ENCODE measurements around the gene GPR158.

Gene GPR158

GRCh38 chr10:25467881-25468280 is 293.1 kb downstream of the GPR158 start:
- no peaks in the 10 kb centered on the region for H3K4me1 ChIP-seq
- no peaks in the 10 kb centered on the region for H3K27me3 ChIP-seq
- H3K9me3 ChIP-seq, result no peaks in the 10 kb centered on the region
- TF ChIP-seq CTCF (IDR thresholded peaks at IDR 0.05; ENCODE audit: low read depth, low read length), result no peak
- H3K4me3 ChIP-seq (ENCODE audit: low read depth, low read length), result no peak overlapping the region
- DNase-seq, result no peak
- no peaks in the 10 kb centered on the region for H3K36me3 ChIP-seq

- Histone ChIP-seq H3K4me3 (ENCODE audit: low read depth, low read length) (no peak overlapping the region), H3K4me1 (no peaks in the 10 kb centered on the region)
- DNase-seq, result no peak
Observed at GRCh38 chr10:25481467-25481866, 306.7 kb downstream of the GPR158 start.

GRCh38 chr10:25483999-25484398 is 309.2 kb downstream of the GPR158 start:
- no peak for DNase-seq
- Histone ChIP-seq H3K27me3 (no peaks in the 10 kb centered on the region), H3K4me1 (no peaks in the 10 kb centered on the region), H3K9me3 (no peaks in the 10 kb centered on the region; the same call in 1 of the 2 replicates), H3K36me3 (no peaks in the 10 kb centered on the region), H3K4me3 (ENCODE audit: low read depth, low read length) (no peak overlapping the region)
- no peak for TF ChIP-seq CTCF (IDR thresholded peaks at IDR 0.05; ENCODE audit: low read depth, low read length)

More at GRCh38 chr10:25481467-25481866, 306.7 kb downstream of the GPR158 start:
- Histone ChIP-seq H3K36me3 (no peaks in the 10 kb centered on the region), H3K27me3 (no peaks in the 10 kb centered on the region), H3K9me3 (no peaks in the 10 kb centered on the region)
- TF ChIP-seq CTCF (IDR thresholded peaks at IDR 0.05; ENCODE audit: low read depth, low read length), result no peak

GRCh38 chr10:25487266-25487665 is 312.5 kb downstream of the GPR158 start:
- no peaks in the 10 kb centered on the region; the same call in 1 of the 2 replicates for H3K9me3 ChIP-seq
- no peak for DNase-seq
- no peak overlapping the region for H3K4me3 ChIP-seq (ENCODE audit: low read depth, low read length)
- TF ChIP-seq CTCF (IDR thresholded peaks at IDR 0.05; ENCODE audit: low read depth, low read length), result no peak
- H3K4me1 ChIP-seq, result no peaks in the 10 kb centered on the region
- no peaks in the 10 kb centered on the region for H3K36me3 ChIP-seq
- H3K27me3 ChIP-seq, result no peaks in the 10 kb centered on the region

GRCh38 chr10:25492040-25492439 is 317.2 kb downstream of the GPR158 start:
- Histone ChIP-seq H3K27me3 (no peaks in the 10 kb centered on the region), H3K36me3 (no peaks in the 10 kb centered on the region), H3K4me3 (ENCODE audit: low read depth, low read length) (no peak overlapping the region), H3K4me1 (no peaks in the 10 kb centered on the region), H3K9me3 (no peaks in the 10 kb centered on the region; the same call in 1 of the 2 replicates)
- no peak for DNase-seq
- TF ChIP-seq CTCF (IDR thresholded peaks at IDR 0.05; ENCODE audit: low read depth, low read length), result no peak

GRCh38 chr10:25492680-25493079 is 317.9 kb downstream of the GPR158 start:
- no peak for TF ChIP-seq CTCF (IDR thresholded peaks at IDR 0.05; ENCODE audit: low read depth, low read length)
- no peak overlapping the region for H3K4me3 ChIP-seq (ENCODE audit: low read depth, low read length)
- DNase-seq, result no peak

More at GRCh38 chr10:25492680-25493079, 317.9 kb downstream of the GPR158 start:
- Histone ChIP-seq H3K9me3 (no peaks in the 10 kb centered on the region; the same call in 1 of the 2 replicates), H3K27me3 (no peaks in the 10 kb centered on the region), H3K4me1 (no peaks in the 10 kb centered on the region), H3K36me3 (no peaks in the 10 kb centered on the region)

All from BE2C (cell line).